Activated naive CD8-positive, alpha-beta T cell treated with anti-CD3 and anti-CD28 coated beads, Interleukin-2, amount 50 U/mL, for 16 hours (primary cell): Measurements from ENCODE around the gene PTOV1.

Experiments
- DNase-seq: peaks from one replicate; pipeline ENCODE4 v3.0.0-alpha.2; 2020; ENCODE audit warnings: low read depth, low spot score

Gene PTOV1

DNA sequence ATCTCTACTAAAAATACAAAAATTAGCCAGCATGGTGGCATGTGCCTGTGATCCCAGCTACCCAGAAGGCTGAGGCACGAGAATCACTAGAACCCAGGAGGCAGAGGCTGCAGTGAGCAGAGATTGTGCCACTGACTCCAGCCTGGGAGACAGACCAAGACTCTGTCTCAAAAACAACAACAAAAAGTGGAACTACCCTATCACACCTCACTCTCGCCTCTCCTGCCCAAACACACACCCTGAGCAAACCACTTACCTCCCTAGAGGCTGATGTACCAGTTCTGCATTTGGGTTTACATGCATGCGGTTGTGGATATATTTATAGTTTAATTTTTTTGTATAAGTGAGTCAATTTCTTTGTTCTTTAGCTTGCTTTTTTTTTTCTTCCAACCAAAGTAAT lies 7.7 kb upstream of the PTOV1 start:
- no peak for DNase-seq

DNA sequence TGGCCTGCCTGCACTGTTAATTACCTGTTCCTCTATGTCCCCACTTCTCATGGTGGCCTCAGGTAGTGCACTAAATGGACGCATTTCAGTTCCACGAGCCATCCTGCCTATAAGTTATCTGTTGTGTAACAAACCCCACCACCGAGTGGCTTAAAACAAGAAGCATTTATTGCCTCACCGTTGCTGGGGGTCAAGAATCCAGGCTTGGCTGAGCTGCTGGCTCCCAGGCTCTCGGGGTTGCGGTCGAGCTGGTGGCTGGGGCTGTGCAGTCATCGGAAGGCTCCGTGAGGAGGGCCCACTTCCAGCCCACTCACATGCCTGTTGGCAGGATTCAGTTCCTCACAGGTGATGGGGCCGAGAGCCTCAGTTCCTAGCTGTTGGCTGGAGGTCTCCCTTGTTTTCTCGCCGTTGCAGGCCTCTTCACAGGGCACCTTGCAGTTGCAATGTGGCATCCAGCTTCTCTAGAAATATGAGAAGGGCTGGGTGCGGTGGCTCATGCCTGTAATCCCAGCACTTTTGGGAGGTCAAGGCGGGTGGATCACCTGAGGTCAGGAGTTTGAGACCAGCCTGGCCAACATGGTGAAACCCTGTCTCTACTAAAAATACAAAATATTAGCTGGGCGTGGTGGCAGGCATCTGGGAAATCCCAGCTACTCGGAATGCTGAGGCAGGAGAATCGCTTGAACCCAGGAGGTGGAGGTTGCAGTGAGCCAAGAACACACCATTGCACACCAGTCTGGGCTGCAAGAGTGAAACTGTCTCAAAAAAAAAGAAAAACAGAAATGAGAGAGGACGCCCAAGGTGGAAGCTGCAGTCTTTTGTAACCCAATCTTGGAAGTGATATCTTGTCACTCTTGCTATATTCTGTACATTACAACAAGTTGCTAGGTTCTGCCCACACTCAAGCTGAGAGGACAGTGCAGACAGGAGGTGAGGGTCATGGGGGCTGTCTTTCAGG lies 6.5 kb upstream of the PTOV1 start:
- no peak for DNase-seq

DNA sequence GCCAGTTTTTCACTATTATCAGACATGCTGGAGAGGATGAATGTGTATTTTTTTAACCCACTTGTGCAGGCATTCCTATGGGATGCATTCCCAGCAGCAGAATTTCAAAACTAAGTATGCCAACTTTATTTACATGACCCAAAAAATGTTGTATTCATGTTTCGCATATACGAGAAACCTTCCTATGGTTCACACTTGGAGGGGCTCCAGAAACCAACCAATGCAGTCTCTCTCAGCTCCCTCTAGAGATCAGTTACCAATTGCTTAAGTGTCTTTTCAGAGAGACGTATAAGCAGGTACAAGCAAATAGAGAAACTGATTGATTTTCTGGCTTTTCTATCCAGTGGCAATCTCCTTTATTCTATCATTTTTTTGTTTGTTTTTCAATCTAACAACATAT lies 5.5 kb upstream of the PTOV1 start:
- no peak for DNase-seq

DNA sequence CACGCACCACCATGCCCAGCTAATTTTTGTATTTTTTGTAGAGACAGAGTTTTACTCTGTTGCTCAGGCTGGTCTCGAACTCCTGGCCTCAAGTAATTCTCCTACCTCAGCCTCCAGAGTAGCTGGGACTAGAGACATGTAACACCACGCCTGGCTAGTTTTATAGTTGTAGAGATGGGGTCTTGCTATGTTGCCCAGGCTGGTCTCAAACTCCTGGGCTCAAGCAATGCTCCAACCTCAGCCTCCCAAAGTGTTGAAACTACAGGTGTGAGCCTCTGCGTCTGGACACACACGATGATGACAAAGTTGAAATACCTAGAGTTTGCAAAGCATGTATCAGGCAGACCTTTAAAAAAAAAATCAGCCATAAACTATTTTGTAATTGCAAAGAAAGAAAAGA lies 4.6 kb upstream of the PTOV1 start:
- DNase-seq = no peak

DNA sequence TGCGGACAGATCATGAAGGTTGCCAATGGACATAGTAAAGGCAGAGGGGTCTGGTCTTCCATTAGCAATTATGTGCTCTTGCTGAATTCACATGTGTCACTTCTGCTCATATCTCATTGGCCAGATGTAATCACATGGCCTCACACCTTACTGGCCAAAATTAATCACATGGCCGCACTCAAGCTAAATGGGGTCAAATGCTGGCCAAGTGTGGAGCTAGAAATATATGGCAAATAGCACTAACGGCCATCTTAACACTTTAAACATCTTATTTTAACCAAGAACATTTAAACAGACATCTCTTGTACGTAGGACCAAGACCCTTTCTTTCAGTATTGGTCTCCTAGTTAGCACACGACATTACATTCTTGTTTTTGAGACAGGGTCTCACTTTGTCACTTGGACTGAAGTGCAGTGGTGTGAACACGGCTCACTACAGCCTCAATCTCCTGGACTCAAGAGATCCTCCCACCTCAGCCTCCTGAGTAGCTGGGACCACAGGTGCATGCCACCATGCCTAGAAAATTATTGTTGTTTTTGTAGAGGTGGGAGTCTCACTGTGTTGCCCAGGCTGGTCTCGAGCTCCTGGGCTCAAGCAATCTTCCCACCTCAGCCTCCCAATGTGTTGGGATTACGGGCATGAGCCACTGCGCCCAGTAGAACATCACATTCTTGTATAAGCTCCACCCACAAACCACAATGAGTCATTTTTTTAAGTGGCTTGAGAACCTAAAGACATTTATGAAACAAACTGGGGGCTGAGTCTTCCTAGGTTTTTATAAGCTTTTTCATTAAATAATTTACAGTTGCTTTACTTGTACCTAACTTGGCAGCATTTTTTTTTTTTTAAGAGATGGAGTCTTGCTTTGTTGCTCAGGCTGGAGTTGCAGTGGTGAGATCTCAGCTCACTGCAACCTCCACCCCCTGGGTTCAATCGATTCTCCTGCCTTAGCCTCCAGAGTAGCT lies 2.9 kb upstream of the PTOV1 start:
- DNase-seq = no peak

DNA sequence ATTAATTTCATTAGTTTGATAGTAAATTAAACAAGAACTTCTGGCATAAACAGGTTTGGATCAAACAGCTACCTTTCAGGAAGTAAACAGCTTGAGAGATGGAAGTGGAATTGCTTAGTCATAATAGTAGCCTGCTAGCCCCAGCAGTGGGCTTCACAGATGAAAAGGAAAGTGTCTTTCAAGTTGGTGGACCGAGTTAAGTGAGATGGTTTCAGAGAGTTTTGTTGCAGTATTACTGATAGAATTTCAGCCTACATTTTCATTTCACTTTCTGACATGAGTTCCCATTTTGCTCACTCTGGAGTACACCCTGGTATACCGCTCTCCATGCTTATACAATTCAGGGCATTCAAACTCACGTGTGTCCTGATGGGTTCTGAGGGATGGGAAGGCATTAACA lies 2.0 kb upstream of the PTOV1 start:
- no peak for DNase-seq

DNA sequence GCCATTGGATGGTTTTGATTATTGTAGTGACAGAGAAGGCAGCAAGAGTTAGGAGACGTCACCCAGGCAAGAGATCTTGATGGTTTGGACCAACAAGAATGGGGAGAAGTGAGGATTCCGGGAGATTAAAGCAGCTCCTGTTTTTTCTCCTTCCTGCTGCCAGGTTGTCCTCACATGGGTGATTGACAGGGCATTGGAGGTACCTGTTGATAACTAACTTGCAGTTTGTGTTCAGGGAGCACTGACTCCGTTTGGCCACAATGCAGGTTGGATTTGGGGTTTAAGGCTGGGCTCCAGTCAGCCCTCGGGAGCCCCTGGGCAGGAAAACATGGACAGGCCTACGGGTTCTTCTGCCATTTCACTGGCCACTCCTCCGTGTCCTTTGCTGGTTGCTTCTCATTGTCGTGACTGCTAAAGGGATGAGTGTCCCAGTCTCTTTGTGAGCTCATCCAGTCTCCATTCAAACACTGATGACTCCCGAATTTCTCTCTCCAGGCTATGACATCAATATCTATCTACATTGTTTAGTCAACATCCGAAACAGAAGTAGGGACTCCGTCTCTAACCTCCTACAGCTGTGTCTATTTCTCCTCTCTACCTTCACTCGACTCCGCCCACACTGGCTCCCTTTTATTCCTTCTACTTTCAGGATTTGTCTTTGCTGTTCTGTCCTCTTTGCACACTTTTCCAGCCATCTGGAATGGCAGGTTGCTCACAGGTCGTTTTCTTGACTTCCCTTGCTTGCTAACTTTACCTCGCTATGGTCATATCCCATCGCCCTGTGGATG lies 1.3 kb upstream of the PTOV1 start:
- DNase-seq = no peak

DNA sequence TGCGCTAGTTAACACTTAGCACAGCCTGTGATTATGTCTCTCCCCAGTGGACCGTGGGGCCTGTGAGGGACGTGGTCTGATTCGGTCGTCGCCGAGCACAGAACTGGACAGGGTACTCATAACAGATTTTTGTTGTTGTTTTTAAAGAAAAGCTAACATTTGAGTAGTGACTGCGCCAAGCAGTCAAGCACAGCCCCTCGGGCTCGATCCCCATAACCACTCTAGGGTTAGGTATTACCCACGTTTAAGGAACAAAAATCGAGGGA lies 805 bp upstream of the PTOV1 start:
- no peak for DNase-seq

DNA sequence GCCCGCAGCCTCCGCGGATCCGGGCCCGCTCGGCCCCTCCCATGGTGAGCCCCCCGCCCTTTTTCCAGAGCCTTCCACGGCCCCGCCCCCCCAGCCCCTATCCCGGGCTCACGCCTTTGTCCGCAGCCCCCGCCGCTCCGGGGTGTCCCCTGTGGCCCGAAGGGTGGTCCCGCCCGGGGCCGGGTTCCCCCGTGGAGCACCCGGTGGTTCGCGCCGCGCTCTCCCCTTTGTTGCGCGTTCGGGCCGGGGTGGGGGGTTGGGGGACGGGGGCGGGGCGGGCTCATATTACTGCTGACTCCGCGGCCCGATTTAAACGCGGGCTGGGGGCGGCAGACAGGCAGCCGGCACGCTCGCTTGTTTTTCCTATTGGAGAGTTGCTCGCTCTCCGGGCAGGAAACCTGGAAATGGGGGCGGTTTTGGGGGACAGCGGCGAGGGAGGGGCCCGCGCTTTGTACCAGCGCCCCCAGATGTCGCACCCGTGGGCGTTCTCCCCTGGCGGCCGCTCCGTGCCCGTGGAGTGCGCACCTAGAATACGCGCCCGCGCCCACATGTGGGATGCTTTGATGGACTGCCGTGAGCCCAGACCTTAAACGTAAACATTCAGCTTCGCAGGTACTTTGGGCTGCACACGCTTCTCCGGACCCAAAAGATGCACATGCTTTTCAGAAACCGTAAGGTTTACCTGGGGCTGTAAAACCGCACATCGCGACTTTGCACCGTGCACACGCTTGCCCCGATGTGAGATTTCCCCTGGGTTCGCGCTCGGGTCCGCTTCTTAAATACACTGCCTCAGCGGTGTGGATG lies 699 bp downstream of the PTOV1 start:
- DNase-seq = no peak

DNA sequence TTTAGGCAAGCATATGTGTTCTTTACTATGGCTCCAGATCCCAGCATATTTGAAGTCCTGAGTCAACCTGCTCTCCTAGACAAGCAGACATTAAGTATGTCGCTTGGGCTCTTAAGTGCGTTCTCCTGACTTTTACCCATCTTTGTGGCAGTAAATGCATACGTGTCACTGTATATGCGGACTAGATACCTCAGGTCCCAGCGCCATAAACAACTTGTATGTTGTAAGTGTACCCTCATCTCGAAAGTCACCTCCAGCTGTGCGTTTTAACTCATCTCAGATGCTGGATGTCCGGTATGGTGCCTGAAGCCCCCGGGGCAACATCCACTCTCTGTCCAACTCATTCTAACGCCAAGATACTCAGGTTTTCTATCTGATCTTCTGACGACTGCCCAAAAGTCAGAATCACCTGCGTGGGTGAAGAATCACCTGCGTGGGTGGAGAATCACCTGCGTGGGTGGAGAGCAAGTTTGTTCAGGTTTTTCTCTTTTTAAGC lies 1.7 kb downstream of the PTOV1 start:
- DNase-seq = no peak

DNA sequence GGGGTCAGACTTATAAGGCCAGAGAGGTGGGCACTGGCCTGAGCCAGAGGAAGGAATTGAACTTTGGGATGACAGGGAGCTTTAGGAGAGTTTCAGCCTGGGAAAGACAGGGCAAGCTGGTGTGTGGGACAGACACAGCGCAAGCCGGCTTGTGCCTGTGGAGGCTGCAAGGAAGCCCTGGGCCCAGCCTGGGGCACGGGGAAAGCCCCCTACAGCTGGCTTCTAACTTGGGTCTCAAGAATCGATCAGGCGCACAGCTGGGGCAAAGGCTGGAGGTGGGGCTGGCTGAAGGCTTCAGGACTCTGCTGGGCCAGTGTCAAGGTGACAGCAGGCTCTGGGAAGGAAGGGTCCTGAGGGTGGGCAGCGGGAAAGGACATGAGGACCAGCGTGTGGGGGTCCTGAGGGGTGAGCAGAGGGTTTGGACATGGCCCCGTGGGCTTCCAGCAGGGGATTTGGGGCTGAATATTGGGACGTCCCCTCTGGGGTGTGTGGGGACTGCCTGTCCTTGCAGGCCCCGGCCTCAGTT lies 3.0 kb downstream of the PTOV1 start:
- DNase-seq = no peak

DNA sequence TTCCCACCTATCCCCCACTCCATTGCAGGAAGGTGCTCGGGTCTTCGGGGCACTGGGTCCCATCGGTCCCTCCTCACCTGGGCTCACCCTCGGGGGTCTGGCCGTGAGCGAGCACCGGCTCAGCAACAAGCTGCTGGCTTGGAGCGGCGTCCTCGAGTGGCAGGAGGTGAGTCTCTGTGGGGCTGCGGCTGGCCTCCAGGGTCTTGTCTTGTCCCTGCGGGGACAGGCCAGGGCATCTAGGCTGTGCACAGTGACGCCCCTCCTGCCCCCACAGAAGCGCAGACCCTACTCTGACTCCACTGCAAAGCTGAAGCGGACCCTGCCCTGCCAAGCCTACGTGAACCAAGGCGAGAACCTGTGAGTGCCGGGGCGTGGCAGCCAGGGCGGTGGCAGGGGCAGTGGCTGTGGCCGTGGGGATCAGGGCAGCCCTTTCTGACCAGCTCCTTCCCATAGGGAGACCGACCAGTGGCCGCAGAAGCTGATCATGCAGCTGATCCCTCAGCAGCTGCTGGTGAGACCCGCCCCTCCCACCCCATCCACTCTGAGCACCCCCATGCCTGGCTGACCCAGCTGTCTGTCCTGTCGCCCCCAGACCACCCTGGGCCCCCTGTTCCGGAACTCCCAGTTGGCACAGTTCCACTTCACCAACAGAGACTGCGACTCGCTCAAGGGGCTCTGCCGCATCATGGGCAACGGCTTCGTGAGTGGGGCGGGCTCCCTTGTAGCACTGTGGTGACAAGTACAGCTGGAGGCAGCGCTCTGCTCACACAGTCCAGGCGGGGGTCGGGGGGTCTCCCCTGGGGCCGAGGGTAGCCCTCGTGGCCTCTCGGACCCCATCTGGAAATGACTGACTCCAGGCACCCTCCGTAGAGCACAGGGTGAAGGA lies 3.7 kb downstream of the PTOV1 start:
- no peak for DNase-seq

DNA sequence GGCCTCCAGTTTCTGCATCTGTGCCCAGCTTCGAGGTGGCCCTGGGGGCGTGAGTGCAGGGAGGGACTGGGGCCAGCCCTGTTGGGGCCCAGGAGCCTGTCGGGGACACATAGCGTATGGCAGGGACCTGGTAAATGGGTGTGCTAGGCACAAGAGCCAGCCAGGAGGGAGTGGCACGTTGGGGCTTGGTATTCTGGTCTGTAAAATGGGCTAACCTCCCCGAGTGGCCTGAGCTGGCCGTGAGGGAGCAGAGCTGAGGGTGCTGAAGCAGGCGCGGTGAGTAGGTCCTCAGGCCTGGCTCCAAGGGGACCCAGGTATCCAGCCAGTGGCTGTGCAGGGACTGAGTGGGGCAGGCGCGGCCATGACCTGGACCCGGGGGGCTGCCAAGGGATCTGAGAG lies 4.3 kb downstream of the PTOV1 start:
- DNase-seq = no peak

DNA sequence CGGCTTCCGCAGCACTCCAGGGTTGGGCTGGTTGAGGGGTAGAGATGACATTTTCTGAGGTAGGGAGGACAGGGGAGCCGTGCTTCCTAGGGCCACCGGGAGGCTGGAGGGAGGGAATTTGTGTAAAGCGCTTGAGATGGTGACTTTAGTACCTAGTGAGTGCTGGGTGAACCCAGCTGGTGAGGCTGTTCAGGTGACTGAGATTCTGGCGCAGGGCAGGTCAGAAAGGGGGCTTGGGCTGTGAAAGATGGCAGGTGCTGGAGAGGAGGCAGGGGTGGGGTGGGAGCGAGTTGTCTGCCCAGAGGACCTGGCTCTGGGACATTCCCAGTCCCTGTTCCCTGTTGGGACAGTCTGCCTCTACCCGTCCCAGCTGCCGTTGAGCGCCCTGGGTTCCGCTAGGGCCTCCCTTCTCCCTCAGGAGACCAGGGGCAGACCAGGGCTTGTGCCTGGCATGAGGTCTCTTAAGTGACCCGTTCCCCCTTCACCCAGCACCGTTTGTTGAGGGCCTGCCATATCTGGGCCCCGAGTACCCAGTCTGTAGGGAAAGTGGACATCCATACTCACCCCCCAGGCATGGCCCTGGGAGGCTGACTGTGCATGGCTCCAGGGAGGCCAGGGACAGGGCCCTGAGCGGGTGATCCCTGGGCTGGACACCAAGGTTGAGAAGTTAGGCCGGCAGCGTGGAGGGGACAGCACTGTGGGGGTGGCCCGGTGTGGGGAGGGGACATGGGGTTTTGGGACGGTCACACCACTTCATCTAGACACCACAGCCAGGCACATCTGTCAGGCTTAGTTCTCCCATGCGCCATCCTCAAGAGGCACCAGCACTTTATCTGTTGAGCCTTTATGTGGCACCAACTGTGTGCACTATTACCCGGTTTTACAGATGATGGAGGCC lies 5.0 kb downstream of the PTOV1 start:
- DNase-seq = no peak

DNA sequence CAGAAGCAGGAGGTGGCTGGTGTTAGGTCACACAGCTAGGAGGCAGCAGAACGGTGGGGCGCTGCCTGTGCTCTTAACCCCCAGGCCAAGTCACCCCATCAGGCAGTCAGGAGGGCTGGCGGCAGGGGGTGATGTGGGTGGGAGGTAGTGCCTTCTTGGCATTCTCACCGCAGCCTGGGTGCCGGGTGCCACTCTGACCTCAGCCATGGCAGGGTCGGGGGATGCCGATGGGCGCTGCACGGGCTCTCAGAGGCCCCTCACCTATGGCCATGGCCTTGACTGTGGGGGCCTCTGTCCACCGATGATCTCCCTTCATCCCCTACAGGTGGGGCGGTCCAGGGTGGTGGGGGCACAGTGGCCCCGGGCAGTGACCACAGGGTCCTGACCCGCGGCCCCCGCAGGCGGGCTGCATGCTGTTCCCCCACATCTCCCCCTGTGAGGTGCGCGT lies 5.6 kb downstream of the PTOV1 start:
- DNase-seq = no peak

DNA sequence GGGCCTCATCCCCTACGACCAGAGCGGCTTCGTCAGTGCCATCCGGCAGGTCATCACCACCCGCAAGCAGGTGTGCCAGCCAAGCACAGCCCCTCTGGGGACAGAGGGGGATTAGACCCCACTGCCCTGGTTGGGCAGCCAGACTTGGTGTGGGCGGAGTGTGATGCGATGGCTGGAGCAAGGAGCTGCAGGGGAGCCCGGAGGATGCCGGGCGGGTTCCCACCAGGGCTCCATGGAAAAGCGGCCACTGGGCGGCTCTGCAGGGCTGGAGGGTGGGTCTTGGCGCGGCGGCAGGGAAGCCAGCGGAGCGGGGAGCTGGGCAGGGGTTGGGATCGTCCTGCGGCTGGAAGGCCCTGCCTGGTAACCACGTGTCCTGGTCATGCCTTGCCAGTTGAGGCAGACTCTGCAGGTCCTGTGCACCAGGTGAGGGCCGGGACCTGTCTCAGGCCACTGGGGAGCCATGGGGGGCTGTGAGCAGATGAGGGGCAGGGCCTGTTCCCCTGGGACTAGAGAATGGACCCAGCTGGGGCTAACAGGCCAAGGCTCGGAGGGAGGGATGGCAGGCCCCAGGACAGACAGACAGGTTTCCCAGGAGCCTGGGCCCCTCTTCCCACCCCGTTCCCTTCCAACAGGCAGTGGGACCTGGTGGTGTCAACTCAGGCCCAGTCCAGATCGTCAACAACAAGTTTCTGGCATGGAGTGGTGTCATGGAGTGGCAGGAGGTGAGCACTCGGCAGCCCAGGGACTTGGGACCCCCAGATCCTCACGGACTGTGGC lies 6.3 kb downstream of the PTOV1 start:
- no peak for DNase-seq

DNA sequence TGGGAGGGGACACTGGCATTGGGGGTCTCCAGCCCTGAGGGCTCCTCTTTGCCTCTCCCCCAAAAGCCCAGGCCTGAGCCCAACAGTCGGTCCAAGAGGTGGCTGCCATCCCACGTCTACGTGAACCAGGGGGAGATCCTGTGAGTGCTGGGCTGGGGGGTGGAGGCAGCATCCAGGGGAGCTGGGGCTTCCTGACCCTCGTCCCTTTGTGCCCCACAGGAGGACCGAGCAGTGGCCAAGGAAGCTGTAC lies 6.8 kb downstream of the PTOV1 start:
- no peak for DNase-seq
